Activated CD8-positive, alpha-beta T cell treated with anti-CD3 and anti-CD28 coated beads, Interleukin-2, amount 10 ng/mL, durations not matched to agents 7 days and 5 days (primary cell): ENCODE results near the gene TOMM34. TPM values are rescaled to one million over a fixed set of nuclear protein-coding genes. Genes with fewer than 3 reads are reported as not detected.

Source experiments
- ATAC-seq: fragments of 150-1000 bp; cut with Tn5 transposase; one replicate; pipeline ENCODE4 v1.10.0; 2021; ENCODE audit warnings: moderate library complexity
- CTCF ChIA-PET: fragments of 350-600 bp; sonication (Branson Sonifier 250); formaldehyde crosslinking; loops from one replicate; lab custom pipeline; 2021; ENCODE audit warnings: antibody characterized with exemption; lab: Charles Lee
- POLR2A ChIA-PET: fragments of 350-600 bp; sonication (Branson Sonifier 250); formaldehyde crosslinking; loops from one replicate; lab custom pipeline; 2021; ENCODE audit warnings: antibody characterized with exemption; lab: Charles Lee
- DNase-seq: peaks from one replicate; pipeline ENCODE4 v3.0.0-alpha.2; 2020
- H3K27ac Mint-ChIP-seq: one replicate; pipeline ENCODE4 v1.8.0; 2021; ENCODE audit warnings: mild to moderate bottlenecking, mixed read lengths
- H3K27me3 Mint-ChIP-seq: one replicate; pipeline ENCODE4 v1.8.0; 2021; ENCODE audit warnings: low read depth, mixed read lengths
- H3K36me3 Mint-ChIP-seq: one replicate; pipeline ENCODE4 v1.8.0; 2021; ENCODE audit warnings: low read depth, mixed read lengths
- H3K4me1 Mint-ChIP-seq: one replicate; pipeline ENCODE4 v1.8.0; 2021; ENCODE audit warnings: low read depth, mixed read lengths
- H3K4me3 Mint-ChIP-seq: one replicate; pipeline ENCODE4 v1.8.0; 2021; ENCODE audit warnings: mild to moderate bottlenecking, mixed read lengths
- H3K9me3 Mint-ChIP-seq: one replicate; pipeline ENCODE4 v1.8.0; 2022; ENCODE audit warnings: mixed read lengths; ENCODE audit not compliant: insufficient read depth
- total RNA-seq, 2 experiments: library from RNA; stranded (reverse); gene quantifications; one replicate each; pipeline ENCODE4 v1.2.3, GENCODE V29; 2021

The TOMM34 gene
- total RNA-seq, 2 experiments from 2014 or later = 20.2 to 20.3 TPM

DNA sequence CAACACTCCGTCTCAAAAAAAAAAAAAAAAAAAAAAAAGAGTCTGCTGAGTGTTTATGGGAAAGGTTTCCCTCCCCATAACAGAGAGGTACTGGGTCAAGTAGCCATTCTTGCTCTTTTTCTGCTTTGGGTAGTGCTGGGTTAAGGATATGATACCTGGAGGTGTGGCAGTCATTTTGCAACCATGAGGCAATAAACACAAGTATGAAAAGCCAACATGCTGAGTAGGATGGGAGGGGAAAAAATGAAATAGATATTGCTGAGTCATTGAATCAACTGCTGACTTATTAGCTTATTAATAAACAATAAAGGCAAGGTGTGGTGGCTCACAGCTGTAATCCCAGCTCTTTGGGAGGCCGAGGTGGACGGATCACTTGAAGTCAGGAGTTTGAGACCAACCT is 2.3 kb upstream of the TOMM34 start:
- H3K27ac Mint-ChIP-seq = peak overlapping the region; percentile 48
- H3K4me1 Mint-ChIP-seq = peaks cover 70% of the 10 kb centered on the region
- ChIA-PET POLR2A (no interaction called here), CTCF (interaction anchor here (1.3 to 1.8 kb wide), 2 partner anchors 49 to 74 kb away, joined by 4 to 5 read pairs; no protein-coding TSS in a partner anchor)
- ATAC-seq (no peak), DNase-seq (no peak)
- H3K27me3 Mint-ChIP-seq = no peaks in the 10 kb centered on the region
- no peaks in the 10 kb centered on the region for H3K9me3 Mint-ChIP-seq
- H3K4me3 Mint-ChIP-seq = no peak overlapping the region
- peaks cover 28% of the 10 kb centered on the region for H3K36me3 Mint-ChIP-seq

DNA sequence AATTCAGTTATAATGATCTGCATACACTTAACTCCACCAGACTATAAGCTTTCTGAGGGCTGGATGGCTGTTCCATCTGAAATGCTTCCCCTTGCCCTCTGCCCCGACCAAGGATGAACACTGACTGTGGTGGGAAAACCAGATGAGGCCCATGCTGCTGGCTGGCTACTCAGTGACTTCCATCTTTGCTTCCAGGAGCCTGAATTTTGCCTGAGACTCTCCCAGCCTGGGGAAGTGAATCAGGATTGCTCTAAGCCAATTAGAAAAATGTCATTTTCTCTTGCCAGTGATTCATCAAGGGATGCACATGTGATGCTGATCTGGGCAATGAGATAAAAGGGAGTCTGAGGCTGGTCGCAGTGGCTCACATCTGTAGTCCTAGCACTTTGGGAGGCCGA is 1.7 kb upstream of the TOMM34 start:
- Mint-ChIP-seq H3K27ac (no peak overlapping the region), H3K4me3 (no peak overlapping the region), H3K27me3 (no peaks in the 10 kb centered on the region), H3K36me3 (peaks cover 22% of the 10 kb centered on the region), H3K9me3 (no peaks in the 10 kb centered on the region), H3K4me1 (peaks cover 72% of the 10 kb centered on the region)
- no peak for ATAC-seq
- DNase-seq = no peak
- CTCF ChIA-PET = interaction anchor here (1.3 to 2.0 kb wide), 4 partner anchors 26 to 82 kb away, joined by 4 to 5 read pairs (median 4); no protein-coding TSS in a partner anchor
- POLR2A ChIA-PET = no interaction called here

DNA sequence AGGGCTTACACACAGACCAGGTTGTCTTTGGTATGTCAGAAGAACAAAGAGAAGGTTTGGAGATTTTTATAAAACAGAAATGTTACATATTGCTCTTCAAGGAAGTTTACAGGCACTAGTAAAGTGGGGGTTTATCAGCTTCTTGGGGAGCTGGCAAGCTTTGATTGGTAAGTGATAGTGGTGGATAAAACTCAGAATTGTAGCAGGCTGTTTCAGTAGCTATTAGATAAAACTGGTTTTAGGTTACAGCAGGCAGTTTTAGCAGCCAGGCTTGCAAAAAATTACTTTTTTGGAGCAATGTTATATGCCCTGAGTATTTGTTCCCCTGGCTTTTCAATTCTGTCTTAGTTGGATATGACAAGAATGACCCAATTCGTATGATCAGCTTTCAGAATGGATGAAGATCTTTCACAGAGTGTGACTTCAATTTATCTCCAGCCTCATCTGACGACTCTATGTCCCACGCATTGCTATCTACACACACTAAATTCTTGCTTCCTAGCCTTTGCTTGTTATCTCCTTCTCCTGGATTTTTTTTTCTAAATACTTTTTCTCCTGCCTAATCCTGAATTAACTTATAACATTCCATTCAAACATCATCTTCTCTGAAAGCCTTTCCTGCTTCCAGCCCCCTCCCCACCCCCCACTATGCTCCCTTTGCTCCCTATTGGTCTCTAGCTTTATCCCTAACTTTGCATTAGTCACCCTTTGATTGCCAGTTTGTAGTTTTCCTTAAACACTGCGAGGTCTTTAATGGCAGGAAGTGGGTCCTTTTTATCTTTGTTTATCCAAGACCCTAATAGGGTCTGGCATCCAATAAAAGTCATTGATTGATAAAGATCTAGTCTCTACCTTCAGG is 1.0 kb upstream of the TOMM34 start:
- Mint-ChIP-seq H3K4me3 (no peak overlapping the region), H3K27me3 (no peaks in the 10 kb centered on the region), H3K36me3 (peaks cover 19% of the 10 kb centered on the region), H3K4me1 (peaks cover 76% of the 10 kb centered on the region), H3K27ac (peak overlapping the region; percentile 14), H3K9me3 (no peaks in the 10 kb centered on the region)
- ChIA-PET POLR2A (no interaction called here), CTCF (interaction anchor here (0.9 to 3.1 kb wide), 10 partner anchors 10 to 135 kb away, joined by 3 to 8 read pairs (median 4); no protein-coding TSS in a partner anchor)
- ATAC-seq = no peak
- no peak for DNase-seq

DNA sequence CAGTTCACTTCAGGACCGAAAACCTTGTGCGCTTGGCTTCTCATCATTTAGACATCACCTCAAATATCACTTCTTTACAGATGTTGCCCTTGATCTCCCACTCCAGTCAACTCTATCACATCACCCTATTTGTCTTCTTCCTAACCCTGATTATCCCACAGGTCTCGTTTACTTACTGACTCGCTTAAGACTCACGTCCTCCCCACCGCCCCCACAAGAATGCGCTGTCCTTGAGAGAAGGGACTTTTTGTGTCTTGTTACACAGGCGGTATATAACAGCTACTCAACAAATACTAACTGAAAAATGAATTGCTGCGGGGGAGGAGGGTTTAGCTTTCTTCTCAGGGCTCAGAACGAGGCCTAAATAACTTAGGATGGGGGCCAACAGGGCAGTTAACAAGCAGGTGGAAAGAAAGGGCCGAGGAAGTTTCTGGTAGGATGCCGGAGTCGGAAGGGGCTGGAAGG is 527 bp downstream of the TOMM34 start:
- POLR2A ChIA-PET = interaction anchor here (0.6 to 1.9 kb wide), 8 partner anchors 9 to 1072 kb away, joined by 3 to 14 read pairs (median 6); partner anchors contain the start of genes PABPC1L and YWHAB
- ATAC-seq (peak; percentile 48), DNase-seq (peak; percentile 65)
- peak overlapping the region; percentile 86 for H3K4me3 Mint-ChIP-seq
- CTCF ChIA-PET = interaction anchor here (0.9 to 3.1 kb wide), 13 partner anchors 8 to 136 kb away, joined by 3 to 8 read pairs (median 5); no protein-coding TSS in a partner anchor
- peaks cover 69% of the 10 kb centered on the region for H3K4me1 Mint-ChIP-seq
- H3K27me3 Mint-ChIP-seq = no peaks in the 10 kb centered on the region
- no peaks in the 10 kb centered on the region for H3K9me3 Mint-ChIP-seq
- peaks cover 30% of the 10 kb centered on the region for H3K36me3 Mint-ChIP-seq
- H3K27ac Mint-ChIP-seq = peak overlapping the region; percentile 84

DNA sequence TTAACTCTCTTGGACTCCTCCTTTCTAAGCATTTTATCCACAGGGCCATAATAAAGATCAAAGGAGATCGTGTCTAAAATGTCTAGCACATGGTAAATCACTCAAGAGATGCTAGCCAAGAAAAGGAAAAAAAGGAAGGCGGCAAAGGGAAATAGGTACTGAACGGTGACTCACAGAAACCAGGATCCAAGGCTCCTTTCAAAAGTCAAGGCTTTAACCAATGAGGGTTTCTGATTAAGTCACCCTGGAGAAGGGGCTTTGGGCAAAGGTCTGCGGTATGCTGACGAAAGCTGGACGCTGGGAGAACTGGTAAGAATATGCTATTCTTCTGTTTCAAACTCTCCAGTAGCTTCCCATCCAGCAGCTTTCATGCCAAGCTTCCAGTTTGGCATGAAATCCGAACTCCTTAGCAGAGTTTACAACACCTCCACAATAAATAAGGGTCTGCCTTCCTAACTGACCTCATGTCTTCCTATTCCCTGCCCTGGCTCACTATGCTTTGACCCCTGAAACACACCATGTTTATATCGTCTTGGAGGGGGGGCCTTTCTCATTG is 1.0 kb downstream of the TOMM34 start:
- H3K4me1 Mint-ChIP-seq = peaks cover 66% of the 10 kb centered on the region
- no peaks in the 10 kb centered on the region for H3K27me3 Mint-ChIP-seq
- no peak for ATAC-seq
- H3K9me3 Mint-ChIP-seq = no peaks in the 10 kb centered on the region
- H3K27ac Mint-ChIP-seq = peak overlapping the region; percentile 84
- peak overlapping the region; percentile 86 for H3K4me3 Mint-ChIP-seq
- POLR2A ChIA-PET = interaction anchor here (1.0 to 1.9 kb wide), 7 partner anchors 8 to 71 kb away, joined by 3 to 14 read pairs (median 7); partner anchors contain the start of gene PABPC1L
- H3K36me3 Mint-ChIP-seq = peaks cover 32% of the 10 kb centered on the region
- CTCF ChIA-PET = interaction anchor here (0.6 to 3.1 kb wide), 13 partner anchors 12 to 811 kb away, joined by 3 to 8 read pairs (median 5); no protein-coding TSS in a partner anchor
- no peak for DNase-seq

DNA sequence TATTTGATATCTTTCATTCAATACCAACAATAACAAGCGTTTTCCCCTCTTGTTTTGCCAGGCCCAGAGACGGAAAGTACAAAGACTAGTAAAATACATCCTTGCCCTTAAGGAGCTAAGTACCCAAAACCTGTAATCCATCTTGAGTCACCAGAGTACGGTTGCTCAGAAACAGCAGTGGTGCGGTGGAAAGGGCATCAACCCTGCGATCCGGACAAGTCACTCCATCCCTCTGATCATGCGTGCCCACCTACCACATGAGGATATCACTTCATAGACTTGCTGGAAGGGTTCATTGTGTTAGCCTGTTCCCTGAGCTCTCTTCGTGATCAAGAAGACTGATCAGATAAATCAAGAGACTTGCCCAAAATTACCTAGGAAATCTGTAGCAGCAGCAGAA is 1.9 kb downstream of the TOMM34 start:
- Mint-ChIP-seq H3K27ac (no peak overlapping the region), H3K4me1 (peaks cover 59% of the 10 kb centered on the region), H3K9me3 (no peaks in the 10 kb centered on the region), H3K27me3 (no peaks in the 10 kb centered on the region), H3K4me3 (peak overlapping the region; percentile 86), H3K36me3 (peaks cover 41% of the 10 kb centered on the region)
- ChIA-PET POLR2A (interaction anchor here (1.0 kb wide), 1 partner anchor 9 kb away, joined by 5 read pairs; no protein-coding TSS in a partner anchor), CTCF (interaction anchor here (1.1 to 3.1 kb wide), 6 partner anchors 9 to 138 kb away, joined by 3 to 8 read pairs (median 4); no protein-coding TSS in a partner anchor)
- no peak for DNase-seq
- no peak for ATAC-seq

DNA sequence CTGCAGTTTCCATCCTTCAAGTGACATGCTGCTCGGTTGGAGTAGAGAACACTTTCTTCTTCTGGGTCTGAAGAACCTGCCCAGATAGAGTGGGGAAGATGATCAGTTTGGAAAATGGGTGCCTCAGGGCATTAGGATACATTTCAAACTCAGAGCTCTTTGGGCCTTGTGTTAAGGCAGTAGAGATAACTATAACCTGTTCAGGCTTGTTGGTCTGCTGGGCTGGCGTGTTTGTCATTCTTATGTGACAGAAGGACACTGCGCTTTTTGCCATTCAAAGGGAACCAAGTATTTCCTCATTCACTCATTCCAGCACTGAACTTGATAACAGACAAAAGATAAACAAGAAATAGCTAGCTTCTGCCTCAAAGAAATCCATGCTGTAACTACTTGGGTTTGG is 3.8 kb downstream of the TOMM34 start:
- H3K4me1 Mint-ChIP-seq = peaks cover 51% of the 10 kb centered on the region
- no peak overlapping the region for H3K4me3 Mint-ChIP-seq
- H3K36me3 Mint-ChIP-seq = peaks cover 59% of the 10 kb centered on the region
- no peaks in the 10 kb centered on the region for H3K9me3 Mint-ChIP-seq
- no peak overlapping the region for H3K27ac Mint-ChIP-seq
- ChIA-PET POLR2A (interaction anchor here (0.8 kb wide), 1 partner anchor 11 kb away, joined by 3 read pairs; no protein-coding TSS in a partner anchor), CTCF (interaction anchor here (0.7 to 1.0 kb wide), 2 partner anchors 68 to 137 kb away, joined by 3 to 4 read pairs; no protein-coding TSS in a partner anchor)
- no peaks in the 10 kb centered on the region for H3K27me3 Mint-ChIP-seq
- ATAC-seq = no peak
- no peak for DNase-seq

DNA sequence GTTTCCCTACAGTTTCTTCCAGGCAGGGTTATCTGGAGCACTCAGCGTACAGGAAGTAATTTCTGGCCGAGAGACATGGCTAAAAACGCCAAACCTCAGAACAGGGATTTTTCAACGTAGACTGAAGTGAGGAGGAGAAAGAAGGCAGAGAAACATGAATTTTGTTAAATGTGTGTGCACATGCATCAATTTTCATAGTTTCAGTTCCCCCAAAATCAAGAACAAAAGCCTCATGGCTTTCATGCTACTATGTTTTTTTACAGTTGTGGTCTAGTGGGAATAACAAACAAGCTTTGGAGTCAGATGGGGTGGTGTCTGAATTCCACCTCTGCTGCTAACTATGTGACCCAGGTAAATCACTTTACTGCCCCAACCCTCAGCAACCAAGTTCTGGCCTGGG is 4.9 kb downstream of the TOMM34 start:
- Mint-ChIP-seq H3K4me3 (no peak overlapping the region), H3K9me3 (no peaks in the 10 kb centered on the region), H3K36me3 (peaks cover 65% of the 10 kb centered on the region), H3K27ac (peak overlapping the region; percentile 31), H3K4me1 (peaks cover 41% of the 10 kb centered on the region), H3K27me3 (no peaks in the 10 kb centered on the region)
- DNase-seq = no peak
- ChIA-PET POLR2A (no interaction called here), CTCF (no interaction called here)
- no peak for ATAC-seq

DNA sequence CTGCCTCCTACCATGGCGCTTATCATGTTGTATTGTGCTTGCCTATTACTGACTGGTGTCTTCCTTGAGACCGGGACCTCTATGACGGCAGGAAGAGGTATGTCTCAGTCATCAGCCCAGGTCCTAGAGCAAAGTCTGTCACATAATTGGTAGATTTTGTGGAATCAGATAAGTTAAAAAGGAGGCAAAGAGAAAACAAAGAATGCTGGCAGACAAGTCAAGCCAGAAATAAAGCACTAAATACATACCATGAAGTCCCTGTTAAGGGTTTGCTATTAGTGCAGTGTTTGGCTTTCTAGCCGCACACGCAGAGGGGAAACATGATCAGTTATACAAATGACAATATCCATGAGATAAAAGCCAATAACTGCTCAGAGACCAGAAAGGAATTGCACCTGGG is 6.0 kb downstream of the TOMM34 start:
- DNase-seq (no peak), ATAC-seq (no peak)
- ChIA-PET CTCF (interaction anchor here (0.5 to 1.1 kb wide), 2 partner anchors 17 to 1217 kb away, joined by 3 read pairs; no protein-coding TSS in a partner anchor), POLR2A (interaction anchor here (0.5 to 1.1 kb wide), 2 partner anchors 12 to 31 kb away, joined by 3 read pairs; partner anchors contain the start of gene STK4)
- Mint-ChIP-seq H3K27me3 (no peaks in the 10 kb centered on the region), H3K36me3 (peaks cover 72% of the 10 kb centered on the region), H3K4me3 (no peak overlapping the region), H3K9me3 (no peaks in the 10 kb centered on the region), H3K27ac (peak overlapping the region; percentile 4), H3K4me1 (peaks cover 37% of the 10 kb centered on the region)

DNA sequence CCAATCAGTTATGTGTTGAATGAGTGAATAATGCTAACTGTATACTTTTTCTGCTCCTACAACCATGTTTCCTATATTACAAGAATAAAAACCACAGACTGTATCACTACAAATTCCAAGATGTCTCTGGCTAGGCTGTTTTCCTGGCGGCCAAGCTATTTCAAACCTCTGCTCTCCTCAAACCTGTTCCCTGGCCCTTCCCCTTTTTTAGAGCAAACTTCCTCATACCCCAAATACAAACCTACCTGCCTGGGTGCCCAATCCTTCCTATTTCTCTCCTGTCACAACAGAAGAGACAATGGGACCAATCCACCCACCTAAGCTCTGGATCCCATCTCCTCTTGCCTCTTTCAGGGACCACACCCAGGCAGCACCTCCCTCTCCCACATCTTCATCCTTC is 7.5 kb downstream of the TOMM34 start:
- Mint-ChIP-seq H3K27ac (peak overlapping the region; percentile 16), H3K9me3 (no peaks in the 10 kb centered on the region), H3K4me1 (peaks cover 23% of the 10 kb centered on the region), H3K36me3 (peaks cover 69% of the 10 kb centered on the region), H3K4me3 (no peak overlapping the region), H3K27me3 (no peaks in the 10 kb centered on the region)
- ChIA-PET CTCF (interaction anchor here (1.3 to 2.0 kb wide), 3 partner anchors 12 to 143 kb away, joined by 3 to 5 read pairs (median 4); no protein-coding TSS in a partner anchor), POLR2A (interaction anchor here (1.4 kb wide), 2 partner anchors 10 to 15 kb away, joined by 3 read pairs; no protein-coding TSS in a partner anchor)
- ATAC-seq (no peak), DNase-seq (no peak)

DNA sequence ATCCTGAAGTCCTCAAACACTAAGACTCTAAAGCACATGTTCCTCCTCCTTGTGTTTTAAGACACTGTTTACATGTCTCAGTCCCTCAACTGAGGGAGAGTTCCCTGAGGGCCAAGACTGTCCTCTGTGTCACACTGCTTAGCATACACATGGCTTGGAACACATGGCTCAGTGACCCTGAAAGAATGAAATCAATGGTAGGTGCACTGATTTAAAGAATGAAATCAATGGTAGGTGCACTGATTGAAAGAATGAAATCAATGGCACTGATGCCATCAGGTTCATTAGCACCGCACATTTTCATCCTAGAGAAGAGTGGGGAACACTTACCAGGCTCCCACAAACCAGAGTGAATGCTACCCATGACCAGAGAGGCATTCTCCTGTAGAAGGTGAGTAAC is 9.8 kb downstream of the TOMM34 start:
- ChIA-PET CTCF (no interaction called here), POLR2A (interaction anchor here (0.9 to 1.5 kb wide), 4 partner anchors 9 to 43 kb away, joined by 3 to 9 read pairs (median 3); partner anchors contain the start of gene TOMM34)
- no peak overlapping the region for H3K27ac Mint-ChIP-seq
- peaks cover 67% of the 10 kb centered on the region for H3K36me3 Mint-ChIP-seq
- H3K9me3 Mint-ChIP-seq = no peaks in the 10 kb centered on the region
- DNase-seq (no peak), ATAC-seq (no peak)
- no peaks in the 10 kb centered on the region for H3K27me3 Mint-ChIP-seq
- H3K4me3 Mint-ChIP-seq = no peak overlapping the region
- peaks cover 12% of the 10 kb centered on the region for H3K4me1 Mint-ChIP-seq
